HG02678 (cell line): ENCODE results near the gene SORCS2.

ENCODE experiments used
- ATAC-seq: cut with Tn5 transposase; IDR thresholded peaks from one replicate; pipeline ENCODE4 v1.9.1; 2021; ENCODE audit warnings: mild to moderate bottlenecking, moderate library complexity; ENCODE audit not compliant: unreplicated experiment

Gene SORCS2

GRCh38 chr4:7319024-7319423 lies 126.7 kb downstream of the SORCS2 start:
- no peak for ATAC-seq

DNA sequence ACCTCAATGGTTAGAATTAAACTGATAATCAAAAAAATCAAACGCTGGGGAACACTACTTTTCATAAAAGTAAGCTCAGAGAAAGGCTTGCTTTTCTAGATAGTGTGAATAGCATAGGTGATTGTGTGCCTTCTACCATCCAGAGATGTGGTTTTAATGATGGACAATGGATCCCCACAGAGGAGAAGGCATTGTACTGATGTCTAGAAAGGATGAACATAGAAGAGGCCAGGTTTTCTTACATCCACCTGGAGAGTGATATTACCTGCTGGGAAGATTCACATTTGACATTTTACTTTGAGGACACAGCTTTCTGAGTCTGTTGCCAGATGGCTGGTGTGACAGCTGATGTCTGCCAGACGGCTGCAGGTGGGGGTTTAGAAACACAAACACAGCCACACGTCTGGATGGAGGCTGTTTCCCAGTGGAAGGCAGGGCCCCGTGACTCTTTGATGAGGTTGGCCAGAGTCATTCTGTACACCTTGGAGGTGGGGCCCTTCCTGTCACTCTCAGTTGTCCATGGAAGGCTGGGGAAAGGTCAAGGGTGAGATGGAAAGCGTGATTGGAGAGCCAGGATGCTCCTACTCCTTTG lies 128.0 kb downstream of the SORCS2 start:
- no peak for ATAC-seq

- ATAC-seq = no peak
Observed at GRCh38 chr4:7322166-7322991, 130.0 kb downstream of the SORCS2 start.

- no peak for ATAC-seq
Observed at GRCh38 chr4:7323461-7323871, 131.1 kb downstream of the SORCS2 start.

GRCh38 chr4:7323872-7324650 lies 131.7 kb downstream of the SORCS2 start:
- no peak for ATAC-seq

- no peak for ATAC-seq
Observed at GRCh38 chr4:7324651-7325121, 132.3 kb downstream of the SORCS2 start.

GRCh38 chr4:7325541-7325940 lies 133.2 kb downstream of the SORCS2 start:
- ATAC-seq = no peak

GRCh38 chr4:7326306-7326692 lies 134.0 kb downstream of the SORCS2 start:
- ATAC-seq = no peak

DNA sequence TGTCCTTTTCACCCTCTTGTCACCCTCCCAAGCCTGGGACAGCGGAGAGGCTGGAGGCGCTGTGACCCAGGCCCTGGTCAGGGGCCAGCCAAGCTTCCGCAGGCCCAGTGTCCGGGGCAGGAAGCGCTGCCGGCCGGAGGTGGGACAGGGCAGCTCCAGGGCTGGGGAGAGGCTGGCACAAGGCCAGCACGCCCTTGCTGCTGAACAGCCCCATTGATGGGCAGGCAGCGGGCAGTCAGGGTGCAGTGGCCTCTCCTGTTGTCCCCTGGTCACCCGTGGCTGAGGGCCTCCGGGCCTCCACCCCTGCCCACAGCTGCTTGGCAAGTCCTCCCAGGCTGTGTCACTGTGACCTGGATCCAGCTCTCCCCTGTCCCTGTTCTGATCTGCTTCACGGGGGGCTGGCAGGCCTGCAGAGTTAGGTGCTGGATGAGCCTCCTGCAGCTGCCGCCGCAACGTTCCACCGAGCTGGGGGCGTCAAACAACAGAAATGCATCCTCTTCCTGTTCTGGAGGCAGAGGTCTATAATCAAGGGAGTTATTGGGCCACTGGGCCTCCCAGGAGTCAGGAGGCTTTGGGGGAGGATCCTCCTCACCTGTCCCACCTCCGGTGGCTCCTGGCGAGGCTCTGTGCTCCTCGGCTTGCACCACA lies 134.5 kb downstream of the SORCS2 start:
- ATAC-seq = no peak

- no peak for ATAC-seq
Observed at GRCh38 chr4:7327341-7327885, 135.1 kb downstream of the SORCS2 start.

- no peak for ATAC-seq
Observed at GRCh38 chr4:7328162-7328912, 136.0 kb downstream of the SORCS2 start.

GRCh38 chr4:7328913-7329638 lies 136.7 kb downstream of the SORCS2 start:
- ATAC-seq = no peak

DNA sequence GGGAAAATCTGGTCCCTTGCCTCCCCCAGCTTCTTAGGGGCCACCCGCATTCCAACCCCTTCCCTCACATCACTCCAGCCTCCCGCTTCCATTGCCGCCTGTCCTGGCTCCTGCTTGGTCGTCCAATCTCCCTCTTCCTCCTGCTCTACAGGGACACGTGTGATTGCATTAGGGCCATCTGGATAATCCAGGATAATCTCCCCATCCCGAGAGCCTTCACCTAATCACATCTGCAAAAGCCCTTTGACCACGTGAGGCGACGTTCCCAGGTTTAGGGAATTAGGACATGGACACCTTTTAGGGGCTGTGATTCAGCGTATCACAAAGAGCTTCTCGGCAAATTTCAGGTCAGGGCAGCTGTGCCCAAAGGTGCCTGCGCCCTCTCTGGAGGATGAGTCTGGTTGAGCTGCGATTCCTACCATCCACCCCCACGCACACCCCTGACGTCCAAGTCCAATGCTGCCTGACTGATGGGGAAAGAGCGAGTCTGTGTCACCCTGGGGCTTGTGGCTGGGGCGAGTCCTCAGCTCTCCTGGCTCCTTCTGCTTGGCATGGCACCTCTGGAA lies 137.8 kb downstream of the SORCS2 start:
- no peak for ATAC-seq

DNA sequence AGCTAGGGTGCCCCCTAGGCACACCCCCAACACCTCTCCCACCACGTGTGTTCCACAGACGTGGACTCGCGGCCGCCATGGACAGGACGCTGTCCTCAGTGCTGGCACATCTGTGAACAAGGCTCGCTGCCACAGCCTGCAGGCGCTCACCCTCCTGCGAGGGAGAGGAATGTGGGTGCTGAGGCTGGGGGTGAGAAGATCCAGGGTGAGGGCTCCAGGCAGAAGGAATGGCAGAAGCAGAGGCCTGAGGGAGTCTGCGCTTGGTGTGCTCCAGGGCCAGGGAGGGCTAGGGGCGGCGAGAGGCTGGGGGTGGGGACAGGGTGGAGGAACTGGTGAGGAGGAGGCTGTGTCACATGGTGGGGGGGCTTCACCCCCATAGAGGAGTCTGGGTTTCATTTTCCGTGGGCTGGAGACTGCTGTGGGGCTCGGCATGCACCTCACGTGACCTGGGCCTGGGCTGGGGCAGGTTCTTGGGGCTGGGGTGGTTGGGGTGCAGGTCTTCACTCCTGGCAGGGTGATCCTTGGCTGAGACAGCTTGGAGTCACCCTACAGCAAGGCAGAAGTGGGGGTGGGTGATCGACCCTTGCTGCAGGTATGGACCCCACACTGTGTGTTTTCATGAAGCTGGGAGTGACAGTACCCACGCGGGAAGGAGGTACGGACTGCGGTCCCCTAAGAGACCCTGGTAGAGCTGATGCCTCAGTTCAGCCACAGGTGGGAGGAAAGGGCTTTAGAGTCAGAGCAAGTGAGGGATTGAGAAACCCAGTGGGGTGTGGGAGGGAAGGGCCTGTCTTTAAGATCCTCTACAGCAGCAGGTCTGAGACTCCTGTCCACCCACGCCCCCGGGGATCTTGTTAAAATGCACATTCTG lies 138.7 kb downstream of the SORCS2 start:
- no peak for ATAC-seq

DNA sequence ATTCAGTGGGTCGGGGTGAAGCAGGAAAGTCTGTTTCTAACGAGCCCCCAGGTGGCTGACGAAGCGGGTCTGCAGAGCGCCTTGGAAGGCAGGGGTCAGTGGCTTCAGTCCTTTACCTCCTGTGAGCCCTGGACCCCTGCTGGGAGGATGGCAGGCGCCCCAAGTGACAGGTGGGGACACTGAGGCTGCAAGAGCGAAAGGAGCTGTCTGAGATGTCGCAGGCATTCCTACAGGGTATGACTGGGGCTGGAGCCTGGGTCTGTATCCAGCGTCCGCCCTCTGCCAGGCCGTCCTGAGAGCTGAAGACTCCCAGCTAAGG lies 139.3 kb downstream of the SORCS2 start:
- ATAC-seq = no peak

- no peak for ATAC-seq
Observed at GRCh38 chr4:7332216-7333023, 140.1 kb downstream of the SORCS2 start.

DNA sequence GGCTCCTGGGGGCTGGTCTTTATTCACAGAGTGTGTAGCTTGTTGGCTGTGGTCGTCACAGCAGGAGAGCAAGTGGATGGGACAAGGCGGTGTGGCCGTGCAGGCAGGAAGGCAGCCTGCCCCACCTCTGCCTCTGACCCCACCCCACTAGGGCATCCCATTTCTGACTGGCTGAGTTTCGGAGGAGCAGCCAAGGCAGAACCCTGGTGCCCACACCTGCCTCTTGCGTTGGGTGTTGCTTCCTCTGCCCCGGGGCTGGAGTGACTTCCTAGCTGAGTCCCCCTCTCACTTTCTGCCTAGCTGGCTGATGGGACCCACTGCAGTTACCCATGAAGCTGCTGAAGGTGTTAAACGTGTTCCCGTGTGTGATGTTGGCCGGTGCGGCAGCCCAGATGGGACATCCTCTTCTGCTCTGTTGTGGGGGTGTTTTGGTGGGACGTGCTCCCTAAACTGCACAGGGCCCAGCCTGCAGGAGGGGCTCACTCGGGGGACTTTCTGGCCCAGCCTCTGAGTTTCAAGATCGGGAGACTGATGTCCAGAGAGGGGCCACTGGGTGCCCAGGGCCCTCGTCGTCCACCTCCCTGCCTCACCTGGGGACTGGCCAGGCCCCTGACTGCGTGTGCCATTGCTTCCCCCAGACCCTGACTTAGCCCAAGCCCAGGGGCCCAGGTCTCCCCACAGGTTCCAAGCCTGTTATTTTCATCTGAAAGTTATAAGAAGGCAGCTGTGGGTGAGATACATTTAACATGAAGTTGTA lies 140.9 kb downstream of the SORCS2 start:
- ATAC-seq = no peak
